Measurements from ENCODE around the gene PDE1A.

The PDE1A gene

GRCh38 chr2:182186132-182186735 is 240.6 kb downstream of the PDE1A start:
- TF ChIP-seq CTCF (conservative IDR thresholded peaks at IDR 0.05; ENCODE audit: low read depth, low read length): peak; percentile 44
- no peak overlapping the region for H3K4me3 ChIP-seq (ENCODE audit: low read length)
- DNase-seq (ENCODE audit: low read depth): no peak

GRCh38 chr2:182182436-182182835 is 244.4 kb downstream of the PDE1A start:
- no peak for TF ChIP-seq CTCF (conservative IDR thresholded peaks at IDR 0.05; ENCODE audit: low read depth, low read length)
- H3K4me3 ChIP-seq (ENCODE audit: low read length): no peak overlapping the region
- no peak for DNase-seq (ENCODE audit: low read depth)

GRCh38 chr2:182181381-182181780 is 245.5 kb downstream of the PDE1A start:
- H3K4me3 ChIP-seq (ENCODE audit: low read length): no peak overlapping the region
- no peak for TF ChIP-seq CTCF (conservative IDR thresholded peaks at IDR 0.05; ENCODE audit: low read depth, low read length)
- no peak for DNase-seq (ENCODE audit: low read depth)

GRCh38 chr2:182179176-182179575 is 247.7 kb downstream of the PDE1A start:
- no peak for TF ChIP-seq CTCF (conservative IDR thresholded peaks at IDR 0.05; ENCODE audit: low read depth, low read length)
- DNase-seq (ENCODE audit: low read depth): no peak
- no peak overlapping the region for H3K4me3 ChIP-seq (ENCODE audit: low read length)

- H3K4me3 ChIP-seq (ENCODE audit: low read length): no peak overlapping the region
- DNase-seq (ENCODE audit: low read depth): no peak
- no peak for TF ChIP-seq CTCF (conservative IDR thresholded peaks at IDR 0.05; ENCODE audit: low read depth, low read length)
Observed at GRCh38 chr2:182173944-182174622, 252.8 kb downstream of the PDE1A start.

GRCh38 chr2:182170341-182170740 is 256.5 kb downstream of the PDE1A start:
- DNase-seq (ENCODE audit: low read depth): no peak
- TF ChIP-seq CTCF (conservative IDR thresholded peaks at IDR 0.05; ENCODE audit: low read depth, low read length): no peak
- no peak overlapping the region for H3K4me3 ChIP-seq (ENCODE audit: low read length)

- no peak for TF ChIP-seq CTCF (conservative IDR thresholded peaks at IDR 0.05; ENCODE audit: low read depth, low read length)
- DNase-seq (ENCODE audit: low read depth): no peak
Observed at GRCh38 chr2:182167882-182168281, 259.0 kb downstream of the PDE1A start.

More at GRCh38 chr2:182167882-182168281, 259.0 kb downstream of the PDE1A start:
- H3K4me3 ChIP-seq (ENCODE audit: low read length): no peak overlapping the region
